H1 (cell line): ENCODE results near the gene ARHGAP10. TPM values are rescaled to one million over a fixed set of nuclear protein-coding genes. Genes with fewer than 3 reads are reported as not detected.

Source experiments
- CTCF ChIA-PET: fragments of 300-600 bp; sonication (Branson Sonifier 250); formaldehyde crosslinking; loops from one replicate; lab custom pipeline; 2021; ENCODE audit not compliant: partially characterized antibody; lab: Charles Lee
- POLR2A ChIA-PET: fragments of 300-600 bp; sonication (Branson Sonifier 250); formaldehyde crosslinking; loops from one replicate; lab custom pipeline; 2021; ENCODE audit warnings: inconsistent platforms; ENCODE audit not compliant: partially characterized antibody; lab: Charles Lee
- DNase-seq, 2 experiments: peaks; one replicate each; pipeline versions ENCODE4 v3.0.0 to v3.0.0-alpha.2; 2010 to 2022; ENCODE audit warnings: low spot score in 2 of 2, low read depth in 1 of 2, mixed read lengths in 1 of 2
- FAIRE-seq: peaks from 2 replicates; lab custom pipeline; 2011; peaks lifted over from hg19 to GRCh38; lab: Jason Lieb, UNC
- H2AFZ ChIP-seq: 2 replicates; pipeline ENCODE4 v1.8.1; 2012; ENCODE audit warnings: low read length, inconsistent platforms
- H2AK5ac ChIP-seq: 2 replicates; pipeline ENCODE4 v1.6.1; 2013; ENCODE audit warnings: low read depth, low read length
- H2BK120ac ChIP-seq: replicated peaks from 2 replicates; pipeline ENCODE3; 2013; ENCODE audit warnings: low read depth, low read length, inconsistent platforms
- H2BK12ac ChIP-seq: 2 replicates; pipeline ENCODE4 v1.6.1; 2013; ENCODE audit warnings: low read depth, low read length
- H2BK15ac ChIP-seq: 2 replicates; pipeline ENCODE4 v1.6.1; 2013; ENCODE audit warnings: low read length
- H2BK20ac ChIP-seq: 2 replicates; pipeline ENCODE4 v1.6.1; 2013; ENCODE audit warnings: low read length
- H2BK5ac ChIP-seq: 2 replicates; pipeline ENCODE4 v1.6.1; 2013; ENCODE audit warnings: low read depth, low read length
- H3K14ac ChIP-seq: 2 replicates; pipeline ENCODE4 v1.6.1; 2013; ENCODE audit warnings: inconsistent platforms; ENCODE audit not compliant: insufficient read length
- H3K18ac ChIP-seq: 2 replicates; pipeline ENCODE4 v1.6.1; 2013; ENCODE audit warnings: low read length; ENCODE audit errors: extremely low read depth
- H3K23ac ChIP-seq: 2 replicates; pipeline ENCODE4 v1.6.1; 2013; ENCODE audit warnings: inconsistent platforms; ENCODE audit not compliant: insufficient read length
- H3K23me2 ChIP-seq: 2 replicates; pipeline ENCODE4 v1.6.1; 2013; ENCODE audit warnings: low read depth, low read length
- H3K27ac ChIP-seq: 2 replicates; pipeline ENCODE4 v1.6.1; 2011; ENCODE audit warnings: low read depth, low read length, inconsistent platforms
- H3K27me3 ChIP-seq, 4 experiments: replicated peaks in 1 of 4; 1 replicate in 1 of 4; 2 replicates in 3 of 4; pipeline versions ENCODE4 v1.6.1 to v1.8.1; 2011 to 2013; ENCODE audit warnings: low read length in 3 of 4, mild to moderate bottlenecking in 3 of 4, inconsistent platforms in 2 of 4, mixed read lengths in 2 of 4, moderate library complexity in 1 of 4; ENCODE audit not compliant: control insufficient read depth in 3 of 4, insufficient read depth in 3 of 4; ENCODE audit errors: extremely low read depth in 1 of 4
- H3K36me3 ChIP-seq, 4 experiments: 2 replicates each; pipeline versions ENCODE4 v1.6.1 to v1.8.1; 2011 to 2013; ENCODE audit warnings: mild to moderate bottlenecking in 4 of 4, low read length in 3 of 4, moderate library complexity in 2 of 4, control low read depth in 1 of 4, inconsistent platforms in 1 of 4; ENCODE audit not compliant: insufficient read depth in 4 of 4, control insufficient read depth in 2 of 4
- H3K4ac ChIP-seq: replicated peaks from 2 replicates; pipeline ENCODE3; 2013; ENCODE audit warnings: low read length, low read depth, mixed read lengths, inconsistent platforms; ENCODE audit not compliant: insufficient read length
- H3K4me1 ChIP-seq, 4 experiments: replicated peaks in 1 of 4; 1 replicate in 1 of 4; 2 replicates in 3 of 4; pipeline versions ENCODE4 v1.6.1 to v1.8.1; 2011 to 2013; ENCODE audit warnings: low read length in 3 of 4, inconsistent platforms in 2 of 4, mixed read lengths in 1 of 4; ENCODE audit not compliant: insufficient read depth in 4 of 4, control insufficient read depth in 3 of 4
- H3K4me2 ChIP-seq, 2 experiments: 2 replicates each; pipeline versions ENCODE4 v1.6.1 to v1.8.1; 2011 to 2013; ENCODE audit warnings: low read depth in 2 of 2, low read length in 2 of 2, control low read depth in 1 of 2, inconsistent platforms in 1 of 2, mild to moderate bottlenecking in 1 of 2; ENCODE audit not compliant: insufficient read depth in 1 of 2
- H3K4me3 ChIP-seq, 4 experiments: fragments of 200-600, 300-600 bp in 1 of 4; sonication (generic), shearing (Covaris generic), sonication (Bioruptor Twin) in 1 of 4; 2 replicates each; pipeline versions ENCODE4 v1.5.1 to v1.8.1; 2011 to 2016; ENCODE audit warnings: low read length in 4 of 4, low read depth in 3 of 4, control low read depth in 2 of 4, inconsistent platforms in 2 of 4, mild to moderate bottlenecking in 2 of 4, mixed read lengths in 1 of 4, moderate library complexity in 1 of 4; ENCODE audit not compliant: insufficient read depth in 2 of 4; ENCODE audit errors: extremely low read depth in 1 of 4
- H3K56ac ChIP-seq: replicated peaks from 2 replicates; pipeline ENCODE3; 2013; ENCODE audit warnings: low read depth, mild to moderate bottlenecking, mixed read lengths, low read length, inconsistent platforms; ENCODE audit not compliant: insufficient read length
- H3K79me1 ChIP-seq: 2 replicates; pipeline ENCODE4 v1.6.1; 2013; ENCODE audit warnings: low read depth, low read length, control low read depth
- H3K79me2 ChIP-seq, 2 experiments: 2 replicates each; pipeline versions ENCODE4 v1.6.1 to v1.8.1; 2012 to 2013; ENCODE audit warnings: low read length in 2 of 2, mild to moderate bottlenecking in 2 of 2, inconsistent platforms in 1 of 2; ENCODE audit not compliant: insufficient read depth in 2 of 2, control insufficient read depth in 1 of 2
- H3K9ac ChIP-seq, 4 experiments: replicated peaks in 1 of 4; 1 replicate in 1 of 4; 2 replicates in 3 of 4; pipeline versions ENCODE4 v1.6.1 to v1.8.1; 2011 to 2013; ENCODE audit warnings: low read depth in 3 of 4, low read length in 3 of 4, control low read depth in 2 of 4, mild to moderate bottlenecking in 2 of 4, moderate library complexity in 2 of 4, inconsistent platforms in 1 of 4; ENCODE audit errors: extremely low read depth in 1 of 4
- H3K9me3 ChIP-seq, 2 experiments: 2 replicates each; pipeline versions ENCODE4 v1.6.1 to v1.8.1; 2012 to 2013; ENCODE audit warnings: mild to moderate bottlenecking in 2 of 2, moderate library complexity in 2 of 2, control low read depth in 1 of 2, inconsistent platforms in 1 of 2, low read depth in 1 of 2, low read length in 1 of 2, mixed read lengths in 1 of 2; ENCODE audit not compliant: insufficient read depth in 2 of 2
- H4K20me1 ChIP-seq, 2 experiments: replicated peaks in 1 of 2; 2 replicates each; pipeline versions ENCODE3 to v1.8.1; 2011 to 2013; ENCODE audit warnings: inconsistent platforms in 2 of 2, low read length in 2 of 2, mild to moderate bottlenecking in 1 of 2; ENCODE audit not compliant: insufficient read depth in 2 of 2, control insufficient read depth in 1 of 2
- H4K5ac ChIP-seq: 2 replicates; pipeline ENCODE4 v1.6.1; 2013; ENCODE audit warnings: low read length, low read depth, mixed read lengths, inconsistent platforms; ENCODE audit not compliant: insufficient read length
- H4K8ac ChIP-seq: 2 replicates; pipeline ENCODE4 v1.8.0; 2013; ENCODE audit warnings: mild to moderate bottlenecking, moderate library complexity, low read length, inconsistent platforms; ENCODE audit not compliant: insufficient read depth; ENCODE audit errors: extremely low read depth
- H4K91ac ChIP-seq: replicated peaks from 2 replicates; pipeline ENCODE3; 2013; ENCODE audit warnings: low read length, mixed read lengths, inconsistent platforms; ENCODE audit not compliant: insufficient read length
- BCL11A ChIP-seq, 2 experiments: IDR thresholded peaks; one replicate each; pipeline ENCODE4 v1.6.1; 2011; ENCODE audit warnings: low read depth in 2 of 2, low read length in 2 of 2, mild to moderate bottlenecking in 2 of 2
- BRCA1 ChIP-seq: IDR thresholded peaks from 2 replicates; pipeline ENCODE4 v1.6.1; 2012; ENCODE audit warnings: low read depth, low read length, improper control_type of control experiment
- CREB1 ChIP-seq: IDR thresholded peaks from 2 replicates; pipeline ENCODE4 v1.6.1; 2012; ENCODE audit warnings: inconsistent platforms
- CTCF ChIP-seq, 3 experiments: IDR thresholded peaks; 1 replicate in 2 of 3; 2 replicates in 1 of 3; pipeline versions ENCODE4 v1.5.1 to v1.6.1; 2011; ENCODE audit warnings: low read length in 3 of 3, mild to moderate bottlenecking in 3 of 3, inconsistent platforms in 2 of 3, low read depth in 1 of 3, moderate library complexity in 1 of 3; ENCODE audit not compliant: insufficient read depth in 1 of 3; ENCODE audit errors: control extremely low read depth in 1 of 3
- HDAC6 ChIP-seq: IDR thresholded peaks from one replicate; pipeline ENCODE4 v1.7.1; 2012; ENCODE audit warnings: low read depth, mild to moderate bottlenecking, inconsistent platforms, low read length, moderate library complexity
- JUN ChIP-seq: IDR thresholded peaks from 2 replicates; pipeline ENCODE4 v1.6.1; 2011; ENCODE audit warnings: low read depth, mild to moderate bottlenecking, improper control_type of control experiment, low read length
- NRF1 ChIP-seq: IDR thresholded peaks from 2 replicates; pipeline ENCODE4 v1.6.1; 2011; ENCODE audit warnings: mild to moderate bottlenecking, low read depth, low read length, improper control_type of control experiment
- POLR2AphosphoS5 ChIP-seq: IDR thresholded peaks from 2 replicates; pipeline ENCODE4 v1.6.1; 2011; ENCODE audit warnings: low read depth, low read length
- RNF2 ChIP-seq: fragments of 200-900, 300-1000 bp; sonication (generic); IDR thresholded peaks from 2 replicates; pipeline ENCODE4 v1.7.1; 2016; ENCODE audit warnings: borderline replicate concordance, low read depth, mild to moderate bottlenecking, antibody characterized with exemption, low read length; ENCODE audit not compliant: poor library complexity, severe bottlenecking; ENCODE audit errors: missing control alignments
- SIX5 ChIP-seq: IDR thresholded peaks from 2 replicates; pipeline ENCODE4 v1.6.1; 2011; ENCODE audit warnings: mild to moderate bottlenecking, low read depth, low read length
- TAF7 ChIP-seq: optimal IDR thresholded peaks from 2 replicates; pipeline ENCODE3; 2011; ENCODE audit warnings: low read depth, mild to moderate bottlenecking, inconsistent platforms, low read length, moderate library complexity, borderline replicate concordance
- YY1 ChIP-seq: IDR thresholded peaks from 2 replicates; pipeline ENCODE4 v1.6.1; 2011; ENCODE audit warnings: low read depth, mild to moderate bottlenecking, low read length
- WGBS, 2 experiments: shearing (Covaris generic) in 1 of 2; methylation state at CpG; one replicate each; pipeline versions ENCODE4 v1.1.6 to v1.1.7; 2013 to 2015; ENCODE audit warnings: low lambda C conversion rate in 2 of 2, mixed read lengths in 2 of 2, inconsistent platforms in 1 of 2, low coverage in 1 of 2, missing lambda C conversion rate in 1 of 2; ENCODE audit not compliant: insufficient replicate concordance in 2 of 2, insufficient coverage in 1 of 2, insufficient read length in 1 of 2; ENCODE audit errors: extremely low coverage in 1 of 2, missing lambda C conversion rate in 1 of 2; 5-methylcytosine and 5-hydroxymethylcytosine counted together
- polyA plus RNA-seq, 7 experiments: library from polyadenylated mRNA; depleted of rRNA in 3 of 7; stranded (reverse) in 5 of 7; unstranded in 2 of 7; fragments of >200 nt in 5 of 7; fragments of 200-250 nt in 2 of 7; gene quantifications; 1 replicate in 5 of 7; 2 replicates in 1 of 7; 4 replicates in 1 of 7; pipeline versions ENCODE4 v1.2.1 to v1.2.3, GENCODE V29; 2011 to 2013; ENCODE audit warnings: missing spikeins in 2 of 7, mixed read lengths in 2 of 7
- total RNA-seq: library from RNA; stranded (reverse); fragmentation: NEBNext Ultra II Directional; extraction: Animal tissue kit (Norgen Biotek cat#: 25700); gene quantifications from 2 replicates; pipeline ENCODE4 v1.2.1, GENCODE V29; 2021

Gene ARHGAP10
- total and polyA plus RNA-seq, 2 of the 8 experiments (the other 6 are each of a cell fraction or from before 2014, with no cell fraction given) = 3.7 to 6.1 TPM

GRCh38 chr4:147813973-147814372 lies 82.1 kb downstream of the ARHGAP10 start:
- H3K4me3 ChIP-seq = no peak overlapping the region
- no peak overlapping the region for H3K23ac ChIP-seq
- H3K27ac ChIP-seq = no peak overlapping the region
- no peak overlapping the region for H3K4ac ChIP-seq
- H3K9me3 ChIP-seq = no peaks in the 10 kb centered on the region
- DNase-seq = no peak
- POLR2A ChIA-PET = interaction anchor here (0.8 kb wide), 1 partner anchor 130 kb away, joined by 4 read pairs; the partner anchor contains the start of gene PRMT9
- H3K18ac ChIP-seq = no peak overlapping the region
- no peaks in the 10 kb centered on the region for H3K23me2 ChIP-seq
- H3K9ac ChIP-seq = no peak overlapping the region
- H3K4me2 ChIP-seq = no peak overlapping the region
- no peak overlapping the region for H2BK5ac ChIP-seq
- no peak overlapping the region for H4K91ac ChIP-seq
- FAIRE-seq = no peak
- H3K79me2 ChIP-seq = no peaks in the 10 kb centered on the region
- no peak overlapping the region for H2AFZ ChIP-seq
- no peak overlapping the region for H4K5ac ChIP-seq
- H2BK120ac ChIP-seq = no peak overlapping the region
- H3K36me3 ChIP-seq = no peaks in the 10 kb centered on the region
- no peaks in the 10 kb centered on the region for H4K20me1 ChIP-seq
- H3K27me3 ChIP-seq = no peaks in the 10 kb centered on the region
- no peak overlapping the region for H2BK15ac ChIP-seq
- H2BK20ac ChIP-seq = no peak overlapping the region
- H3K4me1 ChIP-seq = no peaks in the 10 kb centered on the region; a peak in 2 of 7 replicates
- H3K79me1 ChIP-seq = no peaks in the 10 kb centered on the region
- CTCF ChIA-PET = interaction anchor here (1.1 to 1.4 kb wide), 2 partner anchors 29 to 105 kb away, joined by 4 read pairs; no protein-coding TSS in a partner anchor
- 90% methylated on average over 6 of the region's 6 CpGs; no CpG with 5 or more reads in 1 of the 2 experiments for WGBS, 2 experiments
- no peak overlapping the region for H2AK5ac ChIP-seq
- no peak overlapping the region for H2BK12ac ChIP-seq
- H3K56ac ChIP-seq = no peak overlapping the region
- H4K8ac ChIP-seq = no peak overlapping the region
- H3K14ac ChIP-seq = no peak overlapping the region
- TF ChIP-seq BRCA1 (no peak), SIX5 (no peak), CTCF (IDR thresholded peaks at IDR 0.05; ENCODE audit: control extremely low read depth in 1 of 3, insufficient read depth in 1 of 3, low read depth in 1 of 3, low read length in 3 of 3) (no peak), TAF7 (no peak), NRF1 (no peak), JUN (no peak), HDAC6 (no peak), YY1 (no peak), CREB1 (no peak), RNF2 (no peak), POLR2AphosphoS5 (no peak), BCL11A (IDR thresholded peaks at IDR 0.05; ENCODE audit: low read depth in 2 of 2, low read length in 2 of 2) (no peak)
